ENCODE results near the gene CERS3. TPM values are rescaled to one million over a fixed set of nuclear protein-coding genes. Genes with fewer than 3 reads are reported as not detected.

The CERS3 gene
- total and polyA plus RNA-seq, 4 donors = not detected

GRCh38 chr15:100466073-100466472, 62.7 kb downstream of the CERS3 start:
- H3K27me3 ChIP-seq (ENCODE audit: control insufficient read depth in 4 of 4, insufficient read depth in 4 of 4, low read length in 3 of 4) = no peaks in the 10 kb centered on the region
- H3K4me3 ChIP-seq (ENCODE audit: low read depth in 1 of 3, low read length in 3 of 3) = no peak overlapping the region
- no peak overlapping the region for H3K27ac ChIP-seq (ENCODE audit: low read depth in 1 of 2, low read length in 2 of 2)
- WGBS = 49% methylated on average over 4 of the region's 4 CpGs
- no peaks in the 10 kb centered on the region for H3K36me3 ChIP-seq (ENCODE audit: control insufficient read depth in 4 of 4, insufficient read depth in 3 of 4, low read depth in 1 of 4, low read length in 3 of 4)
- no peaks in the 10 kb centered on the region for H3K9me3 ChIP-seq (ENCODE audit: control insufficient read depth in 4 of 4, low read length in 3 of 4)
- peaks cover 0 to 4% (median 1%) of the 10 kb centered on the region in 4 donors for H3K4me1 ChIP-seq (ENCODE audit: control insufficient read depth in 4 of 4, insufficient read depth in 4 of 4, low read length in 3 of 4)
- H3K9ac ChIP-seq (ENCODE audit: low read depth in 1 of 2, low read length in 2 of 2) = no peak overlapping the region
- TF ChIP-seq ATF3 (IDR thresholded peaks at IDR 0.05) (no peak), FOXA1 (IDR thresholded peaks at IDR 0.05) (no peak), YY1 (IDR thresholded peaks at IDR 0.05) (no peak), NR2F2 (IDR thresholded peaks at IDR 0.05) (no peak), MAX (IDR thresholded peaks at IDR 0.05) (no peak), TAF1 (conservative IDR thresholded peaks at IDR 0.05) (no peak), EGR1 (IDR thresholded peaks at IDR 0.05; ENCODE audit: low read depth in 2 of 2) (no peak), RXRA (IDR thresholded peaks at IDR 0.05) (no peak), HNF4A (conservative IDR thresholded peaks at IDR 0.05) (no peak), FOXA2 (IDR thresholded peaks at IDR 0.05) (no peak), GABPA (IDR thresholded peaks at IDR 0.05 in 1 of 2, conservative IDR thresholded peaks at IDR 0.05 in 1 of 2) (no peak), SP1 (IDR thresholded peaks at IDR 0.05) (no peak), ZBTB33 (IDR thresholded peaks at IDR 0.05) (no peak), REST (IDR thresholded peaks at IDR 0.05) (no peak)
- no peak for DNase-seq (ENCODE audit: low spot score)

GRCh38 chr15:100464888-100465287, 63.9 kb downstream of the CERS3 start:
- WGBS = 57% methylated on average over 5 of the region's 5 CpGs
- TF ChIP-seq SP1 (IDR thresholded peaks at IDR 0.05) (no peak), ZBTB33 (IDR thresholded peaks at IDR 0.05) (no peak), GABPA (IDR thresholded peaks at IDR 0.05 in 1 of 2, conservative IDR thresholded peaks at IDR 0.05 in 1 of 2) (no peak), RAD21 (IDR thresholded peaks at IDR 0.05) (no peak), FOXA1 (IDR thresholded peaks at IDR 0.05) (no peak), EGR1 (IDR thresholded peaks at IDR 0.05; ENCODE audit: low read depth in 2 of 2) (no peak), HNF4A (conservative IDR thresholded peaks at IDR 0.05) (no peak), FOXA2 (IDR thresholded peaks at IDR 0.05) (no peak), TAF1 (conservative IDR thresholded peaks at IDR 0.05) (no peak), ATF3 (IDR thresholded peaks at IDR 0.05) (no peak), JUND (IDR thresholded peaks at IDR 0.05) (no peak), RXRA (IDR thresholded peaks at IDR 0.05) (no peak), HNF4G (IDR thresholded peaks at IDR 0.05) (no peak), NR2F2 (IDR thresholded peaks at IDR 0.05) (no peak), REST (IDR thresholded peaks at IDR 0.05) (no peak)

More at GRCh38 chr15:100464888-100465287, 63.9 kb downstream of the CERS3 start:
- Histone ChIP-seq H3K4me3 (ENCODE audit: low read depth in 1 of 3, low read length in 3 of 3) (no peak overlapping the region), H3K36me3 (ENCODE audit: control insufficient read depth in 4 of 4, insufficient read depth in 3 of 4, low read depth in 1 of 4, low read length in 3 of 4) (no peaks in the 10 kb centered on the region), H3K27me3 (ENCODE audit: control insufficient read depth in 4 of 4, insufficient read depth in 4 of 4, low read length in 3 of 4) (no peaks in the 10 kb centered on the region), H3K4me1 (ENCODE audit: control insufficient read depth in 4 of 4, insufficient read depth in 4 of 4, low read length in 3 of 4) (peaks cover 0 to 4% (median 1%) of the 10 kb centered on the region in 4 donors), H3K27ac (ENCODE audit: low read depth in 1 of 2, low read length in 2 of 2) (no peak overlapping the region), H3K9me3 (ENCODE audit: control insufficient read depth in 4 of 4, low read length in 3 of 4) (no peaks in the 10 kb centered on the region), H3K9ac (ENCODE audit: low read depth in 1 of 2, low read length in 2 of 2) (no peak overlapping the region)
- DNase-seq (ENCODE audit: low spot score) = no peak

Data from liver (tissue), 9 donors.